ENCODE measurements around the gene RPS8. TPM values are rescaled to one million over a fixed set of nuclear protein-coding genes. Genes with fewer than 3 reads are reported as not detected.
"Not testable (repeated sequence)": the region's sequence is repeated elsewhere in the genome, so short reads cannot be mapped to it uniquely, and the experiment has no call there.

The RPS8 gene
- total and polyA plus RNA-seq, 4 donors, result 1,445 to 3,558 (median 1,692) TPM

DNA sequence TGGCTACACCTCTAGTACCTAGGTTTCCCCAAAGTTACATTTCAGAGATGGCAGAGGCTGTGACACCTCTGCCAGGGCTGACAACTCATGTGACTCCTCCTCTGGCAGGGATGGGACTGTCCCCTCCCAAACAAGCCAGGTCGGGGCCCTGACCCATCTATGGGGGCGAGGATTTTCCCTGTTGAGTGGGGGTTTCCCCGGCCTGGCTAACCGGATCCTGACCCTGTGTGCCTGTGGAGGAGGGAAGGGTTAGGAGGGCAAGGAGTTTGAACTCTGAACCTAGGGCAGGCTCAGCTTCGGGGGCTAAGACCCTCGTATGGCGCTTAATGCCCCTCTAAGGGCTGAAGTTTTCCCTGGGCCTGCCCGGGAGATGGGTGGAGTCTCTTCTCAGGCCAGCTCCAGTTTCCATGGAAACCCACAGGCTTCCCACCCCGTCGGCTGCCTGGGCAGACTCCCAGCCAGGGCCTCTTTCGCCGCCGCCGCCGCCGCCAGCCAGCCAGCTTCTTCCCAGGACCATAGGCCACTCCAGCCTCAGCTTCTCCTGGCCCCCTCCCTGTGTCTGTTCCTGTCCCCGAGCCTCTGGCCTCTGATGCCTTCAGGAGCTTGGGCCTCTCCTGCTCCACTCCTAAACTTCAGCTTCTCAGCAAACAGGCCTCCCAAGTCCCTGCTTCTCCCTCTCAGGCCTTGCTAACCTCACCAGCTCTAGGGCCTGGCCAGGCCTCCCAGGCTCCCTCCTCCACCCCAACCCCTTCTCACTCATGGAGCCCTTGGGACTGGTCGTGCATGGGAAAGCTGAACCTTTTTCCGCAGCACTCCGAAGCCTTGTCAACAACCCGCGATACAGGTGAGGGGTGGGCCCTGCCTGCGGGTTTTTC is 33.0 kb downstream of the RPS8 start, which contains the start of gene BTBD19:
BTBD19 (plus strand) TSS at position 461 of the 875 bp plus-strand sequence; CDS start at position 759, 298 bp downstream.
- H3K27ac ChIP-seq (ENCODE audit: low read depth in 1 of 2, low read length in 1 of 2), result peak within 1 kb of the TSS; percentile 92 to 100
- TF ChIP-seq, protein P1, sequence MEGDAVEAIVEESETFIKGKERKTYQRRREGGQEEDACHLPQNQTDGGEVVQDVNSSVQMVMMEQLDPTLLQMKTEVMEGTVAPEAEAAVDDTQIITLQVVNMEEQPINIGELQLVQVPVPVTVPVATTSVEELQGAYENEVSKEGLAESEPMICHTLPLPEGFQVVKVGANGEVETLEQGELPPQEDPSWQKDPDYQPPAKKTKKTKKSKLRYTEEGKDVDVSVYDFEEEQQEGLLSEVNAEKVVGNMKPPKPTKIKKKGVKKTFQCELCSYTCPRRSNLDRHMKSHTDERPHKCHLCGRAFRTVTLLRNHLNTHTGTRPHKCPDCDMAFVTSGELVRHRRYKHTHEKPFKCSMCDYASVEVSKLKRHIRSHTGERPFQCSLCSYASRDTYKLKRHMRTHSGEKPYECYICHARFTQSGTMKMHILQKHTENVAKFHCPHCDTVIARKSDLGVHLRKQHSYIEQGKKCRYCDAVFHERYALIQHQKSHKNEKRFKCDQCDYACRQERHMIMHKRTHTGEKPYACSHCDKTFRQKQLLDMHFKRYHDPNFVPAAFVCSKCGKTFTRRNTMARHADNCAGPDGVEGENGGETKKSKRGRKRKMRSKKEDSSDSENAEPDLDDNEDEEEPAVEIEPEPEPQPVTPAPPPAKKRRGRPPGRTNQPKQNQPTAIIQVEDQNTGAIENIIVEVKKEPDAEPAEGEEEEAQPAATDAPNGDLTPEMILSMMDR (IDR thresholded peaks at IDR 0.05; ENCODE audit: control extremely low read depth, extremely low read depth), result no peak
- peak within 1 kb of the TSS; percentile 79 to 82 for H3K9ac ChIP-seq (ENCODE audit: insufficient read depth in 1 of 2, low read length in 2 of 2)
- H3K4me1 ChIP-seq (ENCODE audit: control insufficient read depth in 5 of 5, insufficient read depth in 5 of 5, low read length in 5 of 5), result peaks cover 13 to 61% (median 46%) of the 10 kb centered on the region in 5 donors
- 19 to 21% methylated on average over 23 of the region's 23 CpGs for WGBS, 2 donors
- ATAC-seq (ENCODE audit: insufficient read depth, low FRiP score) (peak; percentile 4), DNase-seq (peak; percentile 95 to 96 (median 96))
- H3K27me3 ChIP-seq (ENCODE audit: control insufficient read depth in 3 of 3, insufficient read depth in 3 of 3, low read length in 2 of 3), result no peaks in the 10 kb centered on the region
- H3K36me3 ChIP-seq (ENCODE audit: control insufficient read depth in 4 of 4, insufficient read depth in 4 of 4, low read length in 4 of 4), result peaks cover 2 to 31% (median 4%) of the 10 kb centered on the region in 4 donors
- H3K4me3 ChIP-seq, result no peak within 1 kb of the TSS
- H3K9me3 ChIP-seq (ENCODE audit: control insufficient read depth in 4 of 4, insufficient read depth in 3 of 4, low read length in 3 of 4), result no peaks in the 10 kb centered on the region

DNA sequence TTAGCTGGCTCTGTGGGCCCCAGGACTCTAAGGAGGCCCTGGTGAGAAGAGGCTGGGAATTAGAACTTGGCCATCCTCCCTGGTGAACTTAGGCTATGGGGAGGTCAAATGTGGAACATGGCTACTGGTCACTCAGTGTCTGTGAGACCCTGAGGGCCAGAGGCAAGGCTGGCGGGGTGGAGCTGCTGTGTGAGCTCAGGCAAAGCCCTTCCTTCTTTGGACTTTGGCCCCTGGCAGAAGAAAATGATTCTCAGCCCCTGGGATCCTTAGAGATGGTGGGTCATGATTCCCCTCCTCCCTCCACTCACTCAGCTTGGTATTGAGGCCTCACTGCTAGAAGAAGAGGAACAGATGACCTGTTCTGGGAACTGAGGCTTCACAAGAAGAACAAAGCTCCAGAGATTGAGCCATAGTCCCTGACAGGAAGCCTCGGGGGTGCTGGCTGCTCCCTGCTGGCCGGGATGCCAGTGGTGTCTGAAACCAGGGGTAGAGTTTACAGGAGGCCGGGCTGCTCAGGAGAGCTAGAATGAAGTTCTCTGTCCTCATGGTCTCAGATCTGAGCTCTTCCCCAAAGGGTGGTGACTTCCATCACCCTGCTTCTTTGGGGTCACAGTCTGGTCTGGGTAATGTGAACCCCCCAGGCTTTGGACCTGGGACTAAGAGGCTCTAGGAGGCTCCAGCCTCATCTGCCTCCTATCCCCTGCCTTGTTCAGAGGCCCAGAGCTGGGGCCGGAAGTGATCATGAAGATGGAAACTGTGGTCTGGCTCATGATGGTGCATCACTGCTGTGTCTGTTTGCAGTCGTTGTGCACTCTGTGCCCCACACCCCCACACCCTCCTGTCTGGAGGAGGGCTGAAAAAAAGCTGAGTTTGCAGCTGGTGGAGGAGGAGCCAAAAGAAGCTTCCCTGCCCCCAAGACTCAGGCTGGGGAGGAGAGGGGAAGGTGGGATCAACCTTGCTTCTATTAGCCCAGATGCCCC is 33.9 kb downstream of the RPS8 start:
- Histone ChIP-seq H3K27me3 (ENCODE audit: control insufficient read depth in 3 of 3, insufficient read depth in 3 of 3, low read length in 2 of 3) (no peaks in the 10 kb centered on the region), H3K36me3 (ENCODE audit: control insufficient read depth in 4 of 4, insufficient read depth in 4 of 4, low read length in 4 of 4) (peaks cover 0 to 22% (median 1%) of the 10 kb centered on the region in 4 donors), H3K27ac (ENCODE audit: low read depth in 1 of 2, low read length in 1 of 2) (peak overlapping the region; percentile 92 to 100), H3K4me1 (ENCODE audit: control insufficient read depth in 5 of 5, insufficient read depth in 5 of 5, low read length in 5 of 5) (peaks cover 13 to 57% (median 50%) of the 10 kb centered on the region in 5 donors), H3K9ac (ENCODE audit: insufficient read depth in 1 of 2, low read length in 2 of 2) (peak overlapping the region; percentile 41 to 81), H3K4me3 (no peak overlapping the region), H3K9me3 (ENCODE audit: control insufficient read depth in 4 of 4, insufficient read depth in 3 of 4, low read length in 3 of 4) (no peaks in the 10 kb centered on the region)
- 28 to 30% methylated on average over 6 of the region's 6 CpGs for WGBS, 2 donors
- TF ChIP-seq, protein P1 (IDR thresholded peaks at IDR 0.05; ENCODE audit: control extremely low read depth, extremely low read depth), result no peak
- no peak for ATAC-seq (ENCODE audit: insufficient read depth, low FRiP score)
- peak; percentile 59 to 72 (median 66) for DNase-seq

GRCh38 chr1:44810101-44810761 is 34.9 kb downstream of the RPS8 start:
- peaks cover 13 to 60% (median 50%) of the 10 kb centered on the region in 5 donors for H3K4me1 ChIP-seq (ENCODE audit: control insufficient read depth in 5 of 5, insufficient read depth in 5 of 5, low read length in 5 of 5)
- H3K36me3 ChIP-seq (ENCODE audit: control insufficient read depth in 4 of 4, insufficient read depth in 4 of 4, low read length in 4 of 4), result peaks cover 0 to 15% (median 1%) of the 10 kb centered on the region in 4 donors
- no peak overlapping the region for H3K4me3 ChIP-seq
- H3K27ac ChIP-seq (ENCODE audit: low read depth in 1 of 2, low read length in 1 of 2), result peak overlapping the region; percentile 60 to 100
- peak overlapping the region in 1 of 2 donors; percentile 81 for H3K9ac ChIP-seq (ENCODE audit: insufficient read depth in 1 of 2, low read length in 2 of 2)
- no peak for ATAC-seq (ENCODE audit: insufficient read depth, low FRiP score)
- H3K9me3 ChIP-seq (ENCODE audit: control insufficient read depth in 4 of 4, insufficient read depth in 3 of 4, low read length in 3 of 4), result no peaks in the 10 kb centered on the region
- no peaks in the 10 kb centered on the region for H3K27me3 ChIP-seq (ENCODE audit: control insufficient read depth in 3 of 3, insufficient read depth in 3 of 3, low read length in 2 of 3)
- no peak for DNase-seq
- TF ChIP-seq, protein P1 (IDR thresholded peaks at IDR 0.05; ENCODE audit: control extremely low read depth, extremely low read depth), result no peak
- 22 to 23% methylated on average over 12 of the region's 12 CpGs for WGBS, 2 donors

DNA sequence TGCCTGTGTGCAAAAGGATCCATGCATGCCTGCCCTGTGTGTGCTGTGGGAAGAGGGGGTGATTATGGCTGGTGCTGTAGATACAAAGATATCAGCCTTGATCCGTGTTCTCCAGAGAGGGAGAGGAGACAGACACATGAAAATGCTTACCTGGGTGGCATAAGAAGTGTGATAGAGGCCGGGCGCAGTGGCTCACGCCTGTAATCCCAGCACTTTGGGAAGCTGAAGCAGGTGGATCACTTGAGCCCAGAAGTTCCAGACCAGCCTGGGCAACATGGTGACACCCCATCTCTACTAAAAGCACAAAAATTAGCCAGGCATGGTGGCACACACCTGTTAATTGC is 35.4 kb downstream of the RPS8 start:
- Histone ChIP-seq H3K9ac (ENCODE audit: insufficient read depth in 1 of 2, low read length in 2 of 2) (peak overlapping the region in 1 of 2 donors; percentile 52), H3K27ac (ENCODE audit: low read depth in 1 of 2, low read length in 1 of 2) (peak overlapping the region in 1 of 2 donors; percentile 100), H3K4me1 (ENCODE audit: control insufficient read depth in 5 of 5, insufficient read depth in 5 of 5, low read length in 5 of 5) (peaks cover 13 to 58% (median 50%) of the 10 kb centered on the region in 5 donors), H3K36me3 (ENCODE audit: control insufficient read depth in 4 of 4, insufficient read depth in 4 of 4, low read length in 4 of 4) (peaks cover 0 to 10% (median 0%) of the 10 kb centered on the region in 4 donors)
- WGBS, 2 donors, result 86 to 89% methylated on average over 4 of the region's 4 CpGs
- not testable (repeated sequence) for H3K27me3 ChIP-seq (ENCODE audit: control insufficient read depth in 3 of 3, insufficient read depth in 3 of 3, low read length in 2 of 3); H3K9me3 ChIP-seq (ENCODE audit: control insufficient read depth in 4 of 4, insufficient read depth in 3 of 4, low read length in 3 of 4); H3K4me3 ChIP-seq; ATAC-seq (ENCODE audit: insufficient read depth, low FRiP score); DNase-seq

All from lung (tissue), 12 donors.